HL-60 (cell line): ENCODE results near the gene LIN7A.
"Not testable (repeated sequence)": the region's sequence is repeated elsewhere in the genome, so short reads cannot be mapped to it uniquely, and the experiment has no call there.

Experiments
- DNase-seq, 2 experiments: peaks; one replicate each; pipeline ENCODE4 v3.0.0-alpha.2; 2010 to 2020; ENCODE audit warnings: low read depth in 1 of 2, low spot score in 1 of 2
- H3K27ac ChIP-seq: fragments of 250-450 bp; sonication (Bioruptor Pico); replicated peaks from 2 replicates; pipeline ENCODE4 v1.5.1; 2020; ENCODE audit warnings: mild to moderate bottlenecking, moderate library complexity
- H3K27me3 ChIP-seq: fragments of 250-450 bp; sonication (Bioruptor Pico); 2 replicates; pipeline ENCODE4 v1.5.1; 2021; ENCODE audit warnings: mild to moderate bottlenecking, moderate library complexity; ENCODE audit not compliant: insufficient read depth, poor library complexity, severe bottlenecking
- H3K4me3 ChIP-seq: replicated peaks from 2 replicates; pipeline ENCODE4 v1.5.1; 2011; ENCODE audit warnings: mild to moderate bottlenecking, control low read depth, low read length; ENCODE audit not compliant: insufficient read depth
- CTCF ChIP-seq: IDR thresholded peaks from one replicate; pipeline ENCODE4 v1.5.1; 2011; ENCODE audit warnings: low read length, control low read depth, inconsistent platforms; ENCODE audit not compliant: insufficient read depth
- GABPA ChIP-seq: IDR thresholded peaks from 2 replicates; pipeline ENCODE4 v1.6.1; 2012; ENCODE audit warnings: low read depth
- POLR2AphosphoS5 ChIP-seq: IDR thresholded peaks from 2 replicates; pipeline ENCODE4 v1.6.1; 2012; ENCODE audit warnings: low read depth
- REST ChIP-seq: IDR thresholded peaks from 2 replicates; pipeline ENCODE4 v1.6.1; 2012; ENCODE audit warnings: low read depth; ENCODE audit not compliant: insufficient replicate concordance
- SPI1 ChIP-seq: IDR thresholded peaks from 2 replicates; pipeline ENCODE4 v1.6.1; 2012; ENCODE audit warnings: low read depth, mild to moderate bottlenecking, borderline replicate concordance

LIN7A gene

GRCh38 chr12:80881106-80881505 lies 56.6 kb downstream of the LIN7A start:
- Histone ChIP-seq H3K27ac (no peak overlapping the region), H3K27me3 (no peaks in the 10 kb centered on the region), H3K4me3 (no peak overlapping the region)
- TF ChIP-seq CTCF = no peak
- TF ChIP-seq SPI1 = no peak
- TF ChIP-seq REST = no peak
- TF ChIP-seq POLR2AphosphoS5 = no peak
- no peak for DNase-seq

- DNase-seq, H3K27ac ChIP-seq, H3K4me3 ChIP-seq, H3K27me3 ChIP-seq: not testable (repeated sequence)
Observed at GRCh38 chr12:80878452-80878851, 59.3 kb downstream of the LIN7A start.

GRCh38 chr12:80877721-80878265 lies 59.9 kb downstream of the LIN7A start:
- DNase-seq = no peak
- Histone ChIP-seq H3K27ac (no peak overlapping the region), H3K4me3 (no peak overlapping the region), H3K27me3 (no peaks in the 10 kb centered on the region)
- no peak for TF ChIP-seq POLR2AphosphoS5
- no peak for TF ChIP-seq REST
- TF ChIP-seq SPI1 = no peak
- no peak for TF ChIP-seq GABPA

- no peak overlapping the region for H3K27ac ChIP-seq
Observed at GRCh38 chr12:80872053-80872452, 65.7 kb downstream of the LIN7A start.

More at GRCh38 chr12:80872053-80872452, 65.7 kb downstream of the LIN7A start:
- TF ChIP-seq REST (no peak), POLR2AphosphoS5 (no peak), GABPA (no peak), SPI1 (no peak), CTCF (no peak)
- H3K4me3 ChIP-seq = no peak overlapping the region
- DNase-seq = no peak
- H3K27me3 ChIP-seq = no peaks in the 10 kb centered on the region
